OCI-LY1 (cell line): ENCODE results near the gene JOSD1.

ENCODE experiments used
- CTCF ChIP-seq: fragments of 200-600 bp; sonication (generic), shearing (Covaris generic); IDR thresholded peaks from 2 replicates; pipeline ENCODE4 v1.5.1; 2017; ENCODE audit warnings: mild to moderate bottlenecking, antibody characterized with exemption, low read length, moderate library complexity, mixed read lengths
- EZH2 ChIP-seq: fragments of 200-600 bp; sonication (generic), shearing (Covaris generic); IDR thresholded peaks from 2 replicates; pipeline ENCODE4 v1.8.0; 2017; ENCODE audit warnings: borderline replicate concordance, mixed run types, mild to moderate bottlenecking, antibody characterized with exemption, low read length, moderate library complexity, mixed read lengths

- TF ChIP-seq CTCF (no peak), EZH2 (no peak)
Measured at GRCh38 chr22:38735465-38736256, 34.9 kb upstream of the JOSD1 start.
